Stimulated activated naive CD8-positive, alpha-beta T cell treated with anti-CD3 and anti-CD28 coated beads, Interleukin-15, Interleukin-2, amounts not matched to agents 100 U/mL and 50 U/mL, for 24 hours (primary cell): ENCODE results near the gene ZNF592.
A peak's percentile ranks its signal among the peaks of the same experiment; 100 is the strongest.

Experiments used
- ATAC-seq: fragments of 150-1000 bp; cut with Tn5 transposase; one replicate; pipeline ENCODE4 v1.10.0; 2021
- DNase-seq: peaks from one replicate; pipeline ENCODE4 v3.0.0; 2021

Gene ZNF592

GRCh38 chr15:84748274-84749110, at the start of gene ZNF592:
TSS of gene ZNF592 (plus strand) at chr15:84748592. CDS start at chr15:84782676, 34,084 bp downstream.
- DNase-seq (peak; percentile 80), ATAC-seq (peak; percentile 68)

- DNase-seq (no peak), ATAC-seq (peak; percentile 90)
Observed at GRCh38 chr15:84699538-84700191, 48.7 kb upstream of the ZNF592 start.

- ATAC-seq (no peak), DNase-seq (no peak)
Observed at GRCh38 chr15:84702961-84703482, 45.4 kb upstream of the ZNF592 start.

- no peak for DNase-seq
- ATAC-seq = no peak
Observed at GRCh38 chr15:84703808-84704207, 44.6 kb upstream of the ZNF592 start.

GRCh38 chr15:84714372-84714771, 34.0 kb upstream of the ZNF592 start:
- no peak for DNase-seq
- no peak for ATAC-seq

GRCh38 chr15:84714821-84715220, 33.6 kb upstream of the ZNF592 start:
- no peak for DNase-seq
- no peak for ATAC-seq

GRCh38 chr15:84715441-84716035, 32.9 kb upstream of the ZNF592 start:
- DNase-seq = peak; percentile 56
- ATAC-seq = peak; percentile 20

GRCh38 chr15:84716036-84716732, 32.2 kb upstream of the ZNF592 start, which contains the start of gene SEC11A:
TSS of gene SEC11A (minus strand) at chr15:84716139. CDS start at chr15:84716075, 64 bp downstream.
- DNase-seq = peak; percentile 95
- ATAC-seq = peak; percentile 98

- DNase-seq (no peak), ATAC-seq (no peak)
Observed at GRCh38 chr15:84721371-84721770, 27.0 kb upstream of the ZNF592 start.

- DNase-seq (no peak), ATAC-seq (no peak)
Observed at GRCh38 chr15:84722628-84723027, 25.8 kb upstream of the ZNF592 start.

- DNase-seq = no peak
- peak; percentile 73 for ATAC-seq
Observed at GRCh38 chr15:84725001-84725491, 23.3 kb upstream of the ZNF592 start.

- DNase-seq = no peak
- ATAC-seq = no peak
Observed at GRCh38 chr15:84727429-84727828, 21.0 kb upstream of the ZNF592 start.

- no peak for ATAC-seq
- no peak for DNase-seq
Observed at GRCh38 chr15:84731774-84732173, 16.6 kb upstream of the ZNF592 start.

GRCh38 chr15:84734794-84735479, 13.5 kb upstream of the ZNF592 start:
- ATAC-seq (peak; percentile 68), DNase-seq (peak; percentile 80)

- peak; percentile 52 for ATAC-seq
- DNase-seq = peak; percentile 40
Observed at GRCh38 chr15:84735480-84736061, 12.8 kb upstream of the ZNF592 start.

GRCh38 chr15:84736375-84736774, 12.0 kb upstream of the ZNF592 start:
- ATAC-seq (peak; percentile 62), DNase-seq (peak; percentile 67)

GRCh38 chr15:84737005-84737404, 11.4 kb upstream of the ZNF592 start:
- DNase-seq (no peak), ATAC-seq (no peak)

GRCh38 chr15:84740691-84741090, 7.7 kb upstream of the ZNF592 start:
- ATAC-seq = no peak

GRCh38 chr15:84741121-84741520, 7.3 kb upstream of the ZNF592 start:
- no peak for ATAC-seq
- no peak for DNase-seq

More at GRCh38 chr15:84740691-84741090, 7.7 kb upstream of the ZNF592 start:
- DNase-seq = no peak

GRCh38 chr15:84747416-84748273, 747 bp upstream of the ZNF592 start:
- ATAC-seq (peak; percentile 75), DNase-seq (peak; percentile 75)
